HEK293 (cell line): ENCODE measurements around the gene MED13L.

Experiments used
- ZBTB21 ChIP-seq: fragments of 450-650 bp; formaldehyde crosslinking; IDR thresholded peaks from 2 replicates; pipeline ENCODE4 v1.5.1; 2017; ENCODE audit warnings: missing biosample characterization, missing genetic modification characterization
- ZNF274 ChIP-seq, 2 experiments: fragments of 200-500 bp in 1 of 2; fragments of 450-650 bp in 1 of 2; sonication (Bioruptor generic) in 1 of 2; formaldehyde crosslinking in 1 of 2; IDR thresholded peaks; 2 replicates each; pipeline versions ENCODE4 v1.5.1 to v1.6.1; 2014 to 2016; ENCODE audit warnings: borderline replicate concordance in 1 of 2, inconsistent platforms in 1 of 2, low read length in 1 of 2, missing biosample characterization in 1 of 2, missing genetic modification characterization in 1 of 2
- ZNF280D ChIP-seq: fragments of 450-650 bp; formaldehyde crosslinking; IDR thresholded peaks from 2 replicates; pipeline ENCODE4 v1.5.1; 2016; ENCODE audit warnings: missing biosample characterization, missing genetic modification characterization
- ZNF501 ChIP-seq: fragments of 450-650 bp; formaldehyde crosslinking; IDR thresholded peaks from 2 replicates; pipeline ENCODE4 v1.5.1; 2016; ENCODE audit warnings: missing biosample characterization, missing genetic modification characterization
- TF ChIP-seq, protein P1 (sequence below): fragments of 450-650 bp; formaldehyde crosslinking; IDR thresholded peaks from 2 replicates; pipeline ENCODE4 v1.5.1; 2016; ENCODE audit warnings: missing biosample characterization, missing genetic modification characterization
- TF ChIP-seq, protein P2 (sequence below): fragments of 450-650 bp; formaldehyde crosslinking; IDR thresholded peaks from 2 replicates; pipeline ENCODE4 v1.5.1; 2016; ENCODE audit warnings: missing biosample characterization, missing genetic modification characterization

DNA sequence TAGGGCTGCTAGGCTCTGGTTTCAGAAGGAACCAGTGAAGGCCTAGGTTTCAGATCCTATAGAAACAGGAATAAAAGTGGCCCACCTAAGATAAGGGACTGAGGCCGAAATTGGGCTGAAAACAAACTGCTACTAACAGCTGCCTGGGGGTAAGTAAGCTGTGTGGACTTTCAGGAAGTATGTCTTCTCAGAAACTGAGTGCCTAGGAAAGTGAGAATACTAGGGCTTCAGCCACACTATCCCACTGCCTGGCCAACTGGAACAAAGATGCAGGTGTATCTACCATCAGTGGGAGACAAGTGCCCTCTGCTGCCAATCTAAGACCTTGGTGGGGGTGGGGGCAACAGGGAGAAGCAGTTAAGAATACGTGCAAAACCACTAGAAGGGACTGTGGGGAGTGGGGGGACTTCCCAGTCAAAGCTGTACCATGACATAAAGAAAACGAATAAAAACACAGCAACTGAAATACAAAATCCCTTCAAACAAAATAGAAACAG is 82.5 kb downstream of the MED13L start:
- TF ChIP-seq ZNF280D (tag by site-specific recombination), result no peak
- TF ChIP-seq ZNF501 (tag by site-specific recombination), result no peak
- TF ChIP-seq, protein P1, sequence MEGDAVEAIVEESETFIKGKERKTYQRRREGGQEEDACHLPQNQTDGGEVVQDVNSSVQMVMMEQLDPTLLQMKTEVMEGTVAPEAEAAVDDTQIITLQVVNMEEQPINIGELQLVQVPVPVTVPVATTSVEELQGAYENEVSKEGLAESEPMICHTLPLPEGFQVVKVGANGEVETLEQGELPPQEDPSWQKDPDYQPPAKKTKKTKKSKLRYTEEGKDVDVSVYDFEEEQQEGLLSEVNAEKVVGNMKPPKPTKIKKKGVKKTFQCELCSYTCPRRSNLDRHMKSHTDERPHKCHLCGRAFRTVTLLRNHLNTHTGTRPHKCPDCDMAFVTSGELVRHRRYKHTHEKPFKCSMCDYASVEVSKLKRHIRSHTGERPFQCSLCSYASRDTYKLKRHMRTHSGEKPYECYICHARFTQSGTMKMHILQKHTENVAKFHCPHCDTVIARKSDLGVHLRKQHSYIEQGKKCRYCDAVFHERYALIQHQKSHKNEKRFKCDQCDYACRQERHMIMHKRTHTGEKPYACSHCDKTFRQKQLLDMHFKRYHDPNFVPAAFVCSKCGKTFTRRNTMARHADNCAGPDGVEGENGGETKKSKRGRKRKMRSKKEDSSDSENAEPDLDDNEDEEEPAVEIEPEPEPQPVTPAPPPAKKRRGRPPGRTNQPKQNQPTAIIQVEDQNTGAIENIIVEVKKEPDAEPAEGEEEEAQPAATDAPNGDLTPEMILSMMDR (tag by site-specific recombination), result peak; percentile 32; the same call in 1 of the 2 replicates
- TF ChIP-seq, protein P2, sequence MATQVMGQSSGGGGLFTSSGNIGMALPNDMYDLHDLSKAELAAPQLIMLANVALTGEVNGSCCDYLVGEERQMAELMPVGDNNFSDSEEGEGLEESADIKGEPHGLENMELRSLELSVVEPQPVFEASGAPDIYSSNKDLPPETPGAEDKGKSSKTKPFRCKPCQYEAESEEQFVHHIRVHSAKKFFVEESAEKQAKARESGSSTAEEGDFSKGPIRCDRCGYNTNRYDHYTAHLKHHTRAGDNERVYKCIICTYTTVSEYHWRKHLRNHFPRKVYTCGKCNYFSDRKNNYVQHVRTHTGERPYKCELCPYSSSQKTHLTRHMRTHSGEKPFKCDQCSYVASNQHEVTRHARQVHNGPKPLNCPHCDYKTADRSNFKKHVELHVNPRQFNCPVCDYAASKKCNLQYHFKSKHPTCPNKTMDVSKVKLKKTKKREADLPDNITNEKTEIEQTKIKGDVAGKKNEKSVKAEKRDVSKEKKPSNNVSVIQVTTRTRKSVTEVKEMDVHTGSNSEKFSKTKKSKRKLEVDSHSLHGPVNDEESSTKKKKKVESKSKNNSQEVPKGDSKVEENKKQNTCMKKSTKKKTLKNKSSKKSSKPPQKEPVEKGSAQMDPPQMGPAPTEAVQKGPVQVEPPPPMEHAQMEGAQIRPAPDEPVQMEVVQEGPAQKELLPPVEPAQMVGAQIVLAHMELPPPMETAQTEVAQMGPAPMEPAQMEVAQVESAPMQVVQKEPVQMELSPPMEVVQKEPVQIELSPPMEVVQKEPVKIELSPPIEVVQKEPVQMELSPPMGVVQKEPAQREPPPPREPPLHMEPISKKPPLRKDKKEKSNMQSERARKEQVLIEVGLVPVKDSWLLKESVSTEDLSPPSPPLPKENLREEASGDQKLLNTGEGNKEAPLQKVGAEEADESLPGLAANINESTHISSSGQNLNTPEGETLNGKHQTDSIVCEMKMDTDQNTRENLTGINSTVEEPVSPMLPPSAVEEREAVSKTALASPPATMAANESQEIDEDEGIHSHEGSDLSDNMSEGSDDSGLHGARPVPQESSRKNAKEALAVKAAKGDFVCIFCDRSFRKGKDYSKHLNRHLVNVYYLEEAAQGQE (tag by site-specific recombination), result no peak
- TF ChIP-seq ZNF274 (IDR thresholded peaks at IDR 0.05; ENCODE audit: low read length), result no peak
- no peak for TF ChIP-seq ZNF274 (tag by site-specific recombination; IDR thresholded peaks at IDR 0.05; ENCODE audit: borderline replicate concordance)
- no peak for TF ChIP-seq ZBTB21
